IPS-NIHi7 (cell line): ENCODE results near the gene ENAH.

ENCODE experiments used
- DNase-seq: peaks from one replicate; pipeline ENCODE4 v3.0.0; 2012; ENCODE audit warnings: mixed read lengths; ENCODE audit errors: extremely low spot score

ENAH gene

GRCh38 chr1:225460021-225460736 is 192.7 kb downstream of the ENAH start:
- no peak for DNase-seq

GRCh38 chr1:225458222-225458631 is 194.7 kb downstream of the ENAH start:
- no peak for DNase-seq

GRCh38 chr1:225454733-225455132 is 198.2 kb downstream of the ENAH start:
- no peak for DNase-seq

- no peak for DNase-seq
Measured at GRCh38 chr1:225453797-225454648, 198.9 kb downstream of the ENAH start.

- DNase-seq = peak; percentile 42
Measured at GRCh38 chr1:225451840-225452515, 200.9 kb downstream of the ENAH start.

GRCh38 chr1:225451340-225451739 is 201.6 kb downstream of the ENAH start:
- no peak for DNase-seq

- no peak for DNase-seq
Measured at GRCh38 chr1:225450491-225451191, 202.3 kb downstream of the ENAH start.

- DNase-seq = no peak
Measured at GRCh38 chr1:225449774-225450173, 203.1 kb downstream of the ENAH start.

- no peak for DNase-seq
Measured at GRCh38 chr1:225449261-225449660, 203.7 kb downstream of the ENAH start.

- DNase-seq = no peak
Measured at GRCh38 chr1:225448146-225448805, 204.6 kb downstream of the ENAH start.

- DNase-seq = no peak
Measured at GRCh38 chr1:225447650-225448089, 205.3 kb downstream of the ENAH start.

- DNase-seq = no peak
Measured at GRCh38 chr1:225446981-225447615, 205.8 kb downstream of the ENAH start.

GRCh38 chr1:225446595-225446960 is 206.3 kb downstream of the ENAH start:
- no peak for DNase-seq

GRCh38 chr1:225445639-225446594 is 207.0 kb downstream of the ENAH start:
- no peak for DNase-seq

- no peak for DNase-seq
Measured at GRCh38 chr1:225442123-225442505, 210.8 kb downstream of the ENAH start.

GRCh38 chr1:225441314-225442122 is 211.4 kb downstream of the ENAH start:
- no peak for DNase-seq

- no peak for DNase-seq
Measured at GRCh38 chr1:225440380-225441221, 212.3 kb downstream of the ENAH start.
